H1 (cell line): ENCODE results near the gene ST8SIA3. TPM values are rescaled to one million over a fixed set of nuclear protein-coding genes. Genes with fewer than 3 reads are reported as not detected.

Experiments
- CTCF ChIA-PET: fragments of 300-600 bp; sonication (Branson Sonifier 250); formaldehyde crosslinking; loops from one replicate; lab custom pipeline; 2021; ENCODE audit not compliant: partially characterized antibody; lab: Charles Lee
- POLR2A ChIA-PET: fragments of 300-600 bp; sonication (Branson Sonifier 250); formaldehyde crosslinking; loops from one replicate; lab custom pipeline; 2021; ENCODE audit warnings: inconsistent platforms; ENCODE audit not compliant: partially characterized antibody; lab: Charles Lee
- DNase-seq, 2 experiments: peaks; one replicate each; pipeline versions ENCODE4 v3.0.0 to v3.0.0-alpha.2; 2010 to 2022; ENCODE audit warnings: low spot score in 2 of 2, low read depth in 1 of 2, mixed read lengths in 1 of 2
- FAIRE-seq: peaks from 2 replicates; lab custom pipeline; 2011; peaks lifted over from hg19 to GRCh38; lab: Jason Lieb, UNC
- H2AFZ ChIP-seq: 2 replicates; pipeline ENCODE4 v1.8.1; 2012; ENCODE audit warnings: low read length, inconsistent platforms
- H2AK5ac ChIP-seq: 2 replicates; pipeline ENCODE4 v1.6.1; 2013; ENCODE audit warnings: low read depth, low read length
- H2BK120ac ChIP-seq: replicated peaks from 2 replicates; pipeline ENCODE3; 2013; ENCODE audit warnings: low read depth, low read length, inconsistent platforms
- H2BK12ac ChIP-seq: 2 replicates; pipeline ENCODE4 v1.6.1; 2013; ENCODE audit warnings: low read depth, low read length
- H2BK15ac ChIP-seq: 2 replicates; pipeline ENCODE4 v1.6.1; 2013; ENCODE audit warnings: low read length
- H2BK20ac ChIP-seq: 2 replicates; pipeline ENCODE4 v1.6.1; 2013; ENCODE audit warnings: low read length
- H2BK5ac ChIP-seq: 2 replicates; pipeline ENCODE4 v1.6.1; 2013; ENCODE audit warnings: low read depth, low read length
- H3K14ac ChIP-seq: 2 replicates; pipeline ENCODE4 v1.6.1; 2013; ENCODE audit warnings: inconsistent platforms; ENCODE audit not compliant: insufficient read length
- H3K18ac ChIP-seq: 2 replicates; pipeline ENCODE4 v1.6.1; 2013; ENCODE audit warnings: low read length; ENCODE audit errors: extremely low read depth
- H3K23ac ChIP-seq: 2 replicates; pipeline ENCODE4 v1.6.1; 2013; ENCODE audit warnings: inconsistent platforms; ENCODE audit not compliant: insufficient read length
- H3K23me2 ChIP-seq: 2 replicates; pipeline ENCODE4 v1.6.1; 2013; ENCODE audit warnings: low read depth, low read length
- H3K27ac ChIP-seq: 2 replicates; pipeline ENCODE4 v1.6.1; 2011; ENCODE audit warnings: low read depth, low read length, inconsistent platforms
- H3K27me3 ChIP-seq, 4 experiments: replicated peaks in 1 of 4; 1 replicate in 1 of 4; 2 replicates in 3 of 4; pipeline versions ENCODE4 v1.6.1 to v1.8.1; 2011 to 2013; ENCODE audit warnings: low read length in 3 of 4, mild to moderate bottlenecking in 3 of 4, inconsistent platforms in 2 of 4, mixed read lengths in 2 of 4, moderate library complexity in 1 of 4; ENCODE audit not compliant: control insufficient read depth in 3 of 4, insufficient read depth in 3 of 4; ENCODE audit errors: extremely low read depth in 1 of 4
- H3K36me3 ChIP-seq, 4 experiments: 2 replicates each; pipeline versions ENCODE4 v1.6.1 to v1.8.1; 2011 to 2013; ENCODE audit warnings: mild to moderate bottlenecking in 4 of 4, low read length in 3 of 4, moderate library complexity in 2 of 4, control low read depth in 1 of 4, inconsistent platforms in 1 of 4; ENCODE audit not compliant: insufficient read depth in 4 of 4, control insufficient read depth in 2 of 4
- H3K4ac ChIP-seq: replicated peaks from 2 replicates; pipeline ENCODE3; 2013; ENCODE audit warnings: low read length, low read depth, mixed read lengths, inconsistent platforms; ENCODE audit not compliant: insufficient read length
- H3K4me1 ChIP-seq, 4 experiments: replicated peaks in 1 of 4; 1 replicate in 1 of 4; 2 replicates in 3 of 4; pipeline versions ENCODE4 v1.6.1 to v1.8.1; 2011 to 2013; ENCODE audit warnings: low read length in 3 of 4, inconsistent platforms in 2 of 4, mixed read lengths in 1 of 4; ENCODE audit not compliant: insufficient read depth in 4 of 4, control insufficient read depth in 3 of 4
- H3K4me2 ChIP-seq, 2 experiments: 2 replicates each; pipeline versions ENCODE4 v1.6.1 to v1.8.1; 2011 to 2013; ENCODE audit warnings: low read depth in 2 of 2, low read length in 2 of 2, control low read depth in 1 of 2, inconsistent platforms in 1 of 2, mild to moderate bottlenecking in 1 of 2; ENCODE audit not compliant: insufficient read depth in 1 of 2
- H3K4me3 ChIP-seq, 4 experiments: fragments of 200-600, 300-600 bp in 1 of 4; sonication (generic), shearing (Covaris generic), sonication (Bioruptor Twin) in 1 of 4; 2 replicates each; pipeline versions ENCODE4 v1.5.1 to v1.8.1; 2011 to 2016; ENCODE audit warnings: low read length in 4 of 4, low read depth in 3 of 4, control low read depth in 2 of 4, inconsistent platforms in 2 of 4, mild to moderate bottlenecking in 2 of 4, mixed read lengths in 1 of 4, moderate library complexity in 1 of 4; ENCODE audit not compliant: insufficient read depth in 2 of 4; ENCODE audit errors: extremely low read depth in 1 of 4
- H3K56ac ChIP-seq: replicated peaks from 2 replicates; pipeline ENCODE3; 2013; ENCODE audit warnings: low read depth, mild to moderate bottlenecking, mixed read lengths, low read length, inconsistent platforms; ENCODE audit not compliant: insufficient read length
- H3K79me1 ChIP-seq: 2 replicates; pipeline ENCODE4 v1.6.1; 2013; ENCODE audit warnings: low read depth, low read length, control low read depth
- H3K79me2 ChIP-seq, 2 experiments: 2 replicates each; pipeline versions ENCODE4 v1.6.1 to v1.8.1; 2012 to 2013; ENCODE audit warnings: low read length in 2 of 2, mild to moderate bottlenecking in 2 of 2, inconsistent platforms in 1 of 2; ENCODE audit not compliant: insufficient read depth in 2 of 2, control insufficient read depth in 1 of 2
- H3K9ac ChIP-seq, 4 experiments: replicated peaks in 1 of 4; 1 replicate in 1 of 4; 2 replicates in 3 of 4; pipeline versions ENCODE4 v1.6.1 to v1.8.1; 2011 to 2013; ENCODE audit warnings: low read depth in 3 of 4, low read length in 3 of 4, control low read depth in 2 of 4, mild to moderate bottlenecking in 2 of 4, moderate library complexity in 2 of 4, inconsistent platforms in 1 of 4; ENCODE audit errors: extremely low read depth in 1 of 4
- H3K9me3 ChIP-seq, 2 experiments: 2 replicates each; pipeline versions ENCODE4 v1.6.1 to v1.8.1; 2012 to 2013; ENCODE audit warnings: mild to moderate bottlenecking in 2 of 2, moderate library complexity in 2 of 2, control low read depth in 1 of 2, inconsistent platforms in 1 of 2, low read depth in 1 of 2, low read length in 1 of 2, mixed read lengths in 1 of 2; ENCODE audit not compliant: insufficient read depth in 2 of 2
- H4K20me1 ChIP-seq, 2 experiments: replicated peaks in 1 of 2; 2 replicates each; pipeline versions ENCODE3 to v1.8.1; 2011 to 2013; ENCODE audit warnings: inconsistent platforms in 2 of 2, low read length in 2 of 2, mild to moderate bottlenecking in 1 of 2; ENCODE audit not compliant: insufficient read depth in 2 of 2, control insufficient read depth in 1 of 2
- H4K5ac ChIP-seq: 2 replicates; pipeline ENCODE4 v1.6.1; 2013; ENCODE audit warnings: low read length, low read depth, mixed read lengths, inconsistent platforms; ENCODE audit not compliant: insufficient read length
- H4K8ac ChIP-seq: 2 replicates; pipeline ENCODE4 v1.8.0; 2013; ENCODE audit warnings: mild to moderate bottlenecking, moderate library complexity, low read length, inconsistent platforms; ENCODE audit not compliant: insufficient read depth; ENCODE audit errors: extremely low read depth
- H4K91ac ChIP-seq: replicated peaks from 2 replicates; pipeline ENCODE3; 2013; ENCODE audit warnings: low read length, mixed read lengths, inconsistent platforms; ENCODE audit not compliant: insufficient read length
- BCL11A ChIP-seq, 2 experiments: IDR thresholded peaks; one replicate each; pipeline ENCODE4 v1.6.1; 2011; ENCODE audit warnings: low read depth in 2 of 2, low read length in 2 of 2, mild to moderate bottlenecking in 2 of 2
- BRCA1 ChIP-seq: IDR thresholded peaks from 2 replicates; pipeline ENCODE4 v1.6.1; 2012; ENCODE audit warnings: low read depth, low read length, improper control_type of control experiment
- CTCF ChIP-seq, 3 experiments: IDR thresholded peaks; 1 replicate in 2 of 3; 2 replicates in 1 of 3; pipeline versions ENCODE4 v1.5.1 to v1.6.1; 2011; ENCODE audit warnings: low read length in 3 of 3, mild to moderate bottlenecking in 3 of 3, inconsistent platforms in 2 of 3, low read depth in 1 of 3, moderate library complexity in 1 of 3; ENCODE audit not compliant: insufficient read depth in 1 of 3; ENCODE audit errors: control extremely low read depth in 1 of 3
- FOSL1 ChIP-seq: IDR thresholded peaks from 2 replicates; pipeline ENCODE4 v1.6.1; 2011; ENCODE audit warnings: mild to moderate bottlenecking, low read depth, low read length, moderate library complexity; ENCODE audit not compliant: insufficient read depth
- JUN ChIP-seq: IDR thresholded peaks from 2 replicates; pipeline ENCODE4 v1.6.1; 2011; ENCODE audit warnings: low read depth, mild to moderate bottlenecking, improper control_type of control experiment, low read length
- SP1 ChIP-seq: IDR thresholded peaks from 2 replicates; pipeline ENCODE4 v1.6.1; 2011; ENCODE audit warnings: low read depth, low read length
- WGBS, 2 experiments: shearing (Covaris generic) in 1 of 2; methylation state at CpG; one replicate each; pipeline versions ENCODE4 v1.1.6 to v1.1.7; 2013 to 2015; ENCODE audit warnings: low lambda C conversion rate in 2 of 2, mixed read lengths in 2 of 2, inconsistent platforms in 1 of 2, low coverage in 1 of 2, missing lambda C conversion rate in 1 of 2; ENCODE audit not compliant: insufficient replicate concordance in 2 of 2, insufficient coverage in 1 of 2, insufficient read length in 1 of 2; ENCODE audit errors: extremely low coverage in 1 of 2, missing lambda C conversion rate in 1 of 2; 5-methylcytosine and 5-hydroxymethylcytosine counted together
- polyA plus RNA-seq, 7 experiments: library from polyadenylated mRNA; depleted of rRNA in 3 of 7; stranded (reverse) in 5 of 7; unstranded in 2 of 7; fragments of >200 nt in 5 of 7; fragments of 200-250 nt in 2 of 7; gene quantifications; 1 replicate in 5 of 7; 2 replicates in 1 of 7; 4 replicates in 1 of 7; pipeline versions ENCODE4 v1.2.1 to v1.2.3, GENCODE V29; 2011 to 2013; ENCODE audit warnings: missing spikeins in 2 of 7, mixed read lengths in 2 of 7
- total RNA-seq: library from RNA; stranded (reverse); fragmentation: NEBNext Ultra II Directional; extraction: Animal tissue kit (Norgen Biotek cat#: 25700); gene quantifications from 2 replicates; pipeline ENCODE4 v1.2.1, GENCODE V29; 2021

ST8SIA3 gene
- total and polyA plus RNA-seq, 2 of the 8 experiments (the other 6 are each of a cell fraction or from before 2014, with no cell fraction given) = 1.2 to 3.7 TPM

GRCh38 chr18:57346876-57347275 is 5.5 kb upstream of the ST8SIA3 start:
- CTCF ChIA-PET = interaction anchor here (2.0 kb wide), 1 partner anchor 11 kb away, joined by 6 read pairs; no protein-coding TSS in a partner anchor
- DNase-seq = no peak
- no peak overlapping the region for H2BK20ac ChIP-seq
- H3K79me2 ChIP-seq = no peaks in the 10 kb centered on the region
- H4K8ac ChIP-seq = no peak overlapping the region
- H2BK5ac ChIP-seq = no peak overlapping the region
- no peak overlapping the region for H2AK5ac ChIP-seq
- H3K27ac ChIP-seq = no peak overlapping the region
- H4K91ac ChIP-seq = no peak overlapping the region
- no peak for FAIRE-seq
- no peak overlapping the region for H3K4me2 ChIP-seq
- WGBS, 2 experiments = 85% methylated on average over 2 of the region's 2 CpGs; no CpG with 5 or more reads in 1 of the 2 experiments
- H4K5ac ChIP-seq = no peak overlapping the region
- no peaks in the 10 kb centered on the region for H3K23me2 ChIP-seq
- no peaks in the 10 kb centered on the region for H3K79me1 ChIP-seq
- no peak overlapping the region for H3K18ac ChIP-seq
- no peak for TF ChIP-seq BRCA1
- no peak for TF ChIP-seq JUN
- TF ChIP-seq BCL11A (IDR thresholded peaks at IDR 0.05; ENCODE audit: low read depth in 2 of 2, low read length in 2 of 2) = no peak
- TF ChIP-seq FOSL1 = no peak
- no peak for TF ChIP-seq CTCF (IDR thresholded peaks at IDR 0.05; ENCODE audit: control extremely low read depth in 1 of 3, insufficient read depth in 1 of 3, low read depth in 1 of 3, low read length in 3 of 3)
- no peak for TF ChIP-seq SP1
- H3K4me3 ChIP-seq = no peak overlapping the region
- H3K14ac ChIP-seq = no peak overlapping the region
- peaks cover 0 to 7% (median 3%) of the 10 kb centered on the region in 4 experiments; a peak in 4 of 7 replicates for H3K4me1 ChIP-seq
- no peak overlapping the region for H2BK15ac ChIP-seq
- POLR2A ChIA-PET = no interaction called here
- H3K27me3 ChIP-seq = peaks cover 2 to 11% (median 8%) of the 10 kb centered on the region in 4 experiments
- H2AFZ ChIP-seq = no peak overlapping the region
- H4K20me1 ChIP-seq = no peaks in the 10 kb centered on the region
- no peaks in the 10 kb centered on the region for H3K9me3 ChIP-seq
- H3K23ac ChIP-seq = no peak overlapping the region
- no peak overlapping the region for H3K9ac ChIP-seq
- no peak overlapping the region for H2BK12ac ChIP-seq
- no peak overlapping the region for H2BK120ac ChIP-seq
- no peak overlapping the region for H3K4ac ChIP-seq
- no peaks in the 10 kb centered on the region for H3K36me3 ChIP-seq
- no peak overlapping the region for H3K56ac ChIP-seq
